Activated T-helper 9 cell treated with anti-CD3 and anti-CD28 coated beads, Interleukin-2, amount 50 U/mL, for 16 hours (primary cell): Measurements from ENCODE around the gene RASSF5.
"Not testable (repeated sequence)": the region's sequence is repeated elsewhere in the genome, so short reads cannot be mapped to it uniquely, and the experiment has no call there.

ENCODE experiments used
- DNase-seq: peaks from one replicate; pipeline ENCODE4 v3.0.0-alpha.2; 2020; ENCODE audit warnings: low read depth

The RASSF5 gene

DNA sequence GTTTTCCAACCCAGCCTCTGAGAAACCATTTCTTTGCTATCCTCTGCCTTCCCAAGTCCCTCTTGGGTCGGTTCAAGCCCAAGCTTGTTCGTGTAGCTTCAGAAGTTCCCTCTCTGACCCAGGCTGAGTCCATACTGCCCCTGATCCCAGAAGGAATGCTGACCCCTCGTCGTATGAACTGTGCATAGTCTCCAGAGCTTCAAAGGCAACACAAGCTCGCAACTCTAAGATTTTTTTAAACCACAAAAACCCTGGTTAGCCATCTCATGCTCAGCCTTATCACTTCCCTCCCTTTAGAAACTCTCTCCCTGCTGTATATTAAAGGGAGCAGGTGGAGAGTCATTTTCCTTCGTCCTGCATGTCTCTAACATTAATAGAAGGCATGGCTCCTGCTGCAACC, 81.2 kb downstream of the RASSF5 start:
- no peak for DNase-seq

DNA sequence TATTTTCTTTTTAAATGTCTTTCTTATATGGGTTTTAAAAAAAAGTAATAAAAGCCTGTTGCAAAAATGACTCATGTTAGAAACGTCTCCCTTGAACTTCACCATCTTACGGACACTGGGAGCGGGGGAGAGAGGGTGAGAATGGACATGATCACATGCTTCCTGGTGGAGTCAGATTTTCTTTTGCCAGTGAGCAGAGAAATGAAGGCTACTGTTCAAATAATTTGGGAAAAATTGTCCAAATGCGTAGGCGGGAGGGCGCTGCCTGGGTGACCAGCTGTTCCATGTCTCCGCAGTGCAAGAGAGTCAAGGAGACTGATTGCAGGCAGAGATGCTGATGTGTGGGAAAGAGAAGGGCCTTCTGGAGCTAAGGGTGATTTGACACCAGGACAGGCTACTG, 81.9 kb downstream of the RASSF5 start:
- DNase-seq = no peak

DNA sequence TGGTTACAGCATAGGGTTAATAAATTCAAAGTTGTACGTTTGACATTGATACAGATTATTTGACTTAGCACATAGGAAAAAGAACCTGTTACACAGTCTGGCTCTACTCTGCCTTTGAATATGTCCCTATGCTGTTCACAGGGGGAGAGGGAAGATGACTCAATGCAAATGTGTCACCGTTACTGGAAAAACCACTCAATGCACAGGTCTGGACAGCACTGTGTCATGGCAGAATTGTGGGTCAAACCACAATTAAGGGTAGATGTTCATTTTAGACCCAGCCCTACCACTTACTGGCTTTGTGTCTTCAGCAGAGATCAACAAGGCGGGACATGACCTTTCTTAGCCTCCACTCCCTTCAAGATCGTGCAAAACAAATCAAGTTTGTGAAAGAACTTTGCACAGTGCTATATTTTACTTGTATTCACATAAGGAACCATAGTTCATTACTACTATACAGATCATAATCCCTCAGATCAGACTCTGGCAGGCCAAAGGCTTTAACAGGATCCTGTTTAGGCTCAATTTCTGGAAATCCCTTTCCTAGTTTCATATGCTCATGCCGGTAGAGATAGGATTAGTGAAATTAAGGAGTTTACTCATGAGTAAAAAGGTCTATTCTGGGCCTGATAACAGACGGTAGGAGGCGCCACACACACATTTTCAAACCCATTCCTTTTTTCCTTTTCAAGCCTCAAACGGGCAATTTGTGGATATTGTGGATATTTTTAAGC, 82.9 kb downstream of the RASSF5 start:
- no peak for DNase-seq

DNA sequence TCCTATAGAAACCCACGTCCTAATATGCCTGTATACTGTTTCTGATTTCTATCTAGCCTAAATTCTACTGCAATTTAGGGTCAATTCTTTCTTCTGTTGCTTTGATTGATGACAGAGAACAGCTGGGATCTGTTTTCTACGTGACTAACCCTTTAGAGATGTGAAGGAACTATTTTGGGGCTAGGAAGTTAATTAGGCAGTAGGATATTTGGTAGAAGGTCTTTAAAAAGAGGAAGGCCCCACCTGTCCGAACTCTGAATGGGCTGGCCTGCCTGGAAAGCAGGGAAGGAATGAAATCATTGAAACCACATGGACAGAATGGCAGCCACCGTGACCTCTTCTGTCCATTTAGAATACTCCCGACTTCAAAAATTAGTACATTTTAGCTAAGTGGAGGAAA, 83.9 kb downstream of the RASSF5 start:
- DNase-seq = no peak

DNA sequence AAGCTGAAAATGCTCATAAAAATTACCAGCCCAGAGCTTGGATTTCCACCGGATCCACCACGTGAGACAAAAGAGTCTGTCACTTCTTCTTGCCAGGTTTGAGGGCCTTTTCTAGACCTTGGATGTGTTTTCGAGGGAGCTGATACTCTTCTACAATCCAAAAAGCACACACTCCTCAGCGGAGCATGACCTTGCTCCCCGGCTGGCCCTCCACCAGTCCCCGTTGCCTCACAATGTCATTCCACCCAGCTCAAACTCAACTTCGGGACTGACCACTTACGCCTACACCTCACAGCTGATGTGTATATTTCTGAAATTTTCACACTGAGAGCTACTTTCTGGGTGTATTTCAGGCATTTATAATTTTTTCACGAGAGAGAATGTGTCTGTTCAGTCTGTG, 84.4 kb downstream of the RASSF5 start:
- DNase-seq = no peak

DNA sequence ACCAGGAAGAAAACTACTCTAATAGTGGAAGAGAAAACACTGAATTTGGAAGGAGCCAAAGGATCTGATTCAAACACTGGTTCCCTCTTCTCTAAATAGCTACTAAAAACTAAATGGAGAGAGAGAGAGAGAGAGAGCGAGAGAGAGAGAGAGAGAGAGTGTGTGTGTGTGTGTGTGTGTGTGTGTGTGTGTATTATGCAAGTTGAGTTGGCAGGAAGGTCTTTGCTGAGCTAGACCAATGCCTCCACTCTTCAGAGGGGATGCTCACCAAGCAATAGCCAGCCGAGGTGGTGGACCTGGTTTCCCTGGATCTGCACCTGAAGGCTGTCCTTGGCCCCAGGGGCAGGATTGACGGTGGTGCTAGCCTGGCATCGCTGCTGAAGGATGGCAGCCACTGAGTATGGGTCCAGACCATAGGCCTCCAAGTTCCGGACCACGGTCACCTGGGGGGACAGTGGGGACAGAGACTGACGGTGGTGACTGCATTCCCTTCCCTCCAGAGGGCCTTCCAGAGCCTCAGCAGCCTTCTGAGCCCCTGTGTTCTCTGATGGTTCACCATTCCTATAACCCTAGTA, 86.1 kb downstream of the RASSF5 start:
- DNase-seq = no peak

DNA sequence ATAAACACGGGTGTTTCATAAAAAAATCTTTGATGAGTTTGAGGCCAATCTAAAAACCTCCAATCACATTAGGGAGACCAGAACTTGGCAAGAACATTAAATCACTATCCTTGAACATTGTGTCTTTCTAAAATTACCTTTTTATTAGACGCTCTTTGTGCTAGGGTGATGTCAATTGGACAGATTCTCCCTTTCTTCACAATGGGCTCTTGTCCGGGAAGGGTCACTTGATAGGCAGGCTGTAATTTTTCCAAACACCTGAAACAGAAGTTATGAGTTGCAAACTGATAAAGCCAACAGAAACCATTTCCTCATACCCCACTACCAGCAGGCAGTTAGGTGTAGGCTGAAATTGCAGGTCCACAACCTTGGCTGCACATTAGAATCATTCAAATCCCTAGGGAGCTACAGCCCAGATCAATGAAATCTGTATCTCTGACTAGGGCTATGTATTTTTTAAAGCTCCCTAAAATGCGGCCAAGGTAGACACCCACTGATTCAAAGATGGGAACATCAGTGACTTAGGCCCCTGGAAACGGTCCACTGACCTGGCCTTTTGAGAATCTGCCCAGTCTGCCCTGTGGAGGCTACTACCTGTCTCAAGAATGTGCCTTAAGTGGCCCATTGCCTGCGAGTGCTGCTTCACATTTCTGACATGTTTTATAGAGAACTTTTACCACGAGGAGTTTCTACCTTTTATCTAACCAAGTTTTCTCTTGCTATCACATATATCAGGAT, 88.4 kb downstream of the RASSF5 start:
- no peak for DNase-seq

DNA sequence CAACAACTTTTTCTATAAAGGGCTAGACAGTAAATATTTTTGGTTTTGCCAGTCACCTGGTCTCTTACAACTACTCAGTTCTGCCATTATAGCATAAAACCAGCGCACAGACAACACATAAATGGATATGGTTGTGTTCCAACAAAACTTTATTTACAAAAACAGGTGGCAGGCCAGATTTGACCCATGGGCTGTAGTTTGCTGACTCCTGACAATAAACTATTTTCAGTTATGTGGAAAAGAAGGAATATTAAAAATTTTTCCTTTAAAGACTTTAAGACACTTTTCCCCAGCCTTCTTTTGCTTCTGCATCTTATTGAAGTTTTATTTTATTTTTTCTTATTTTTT, 89.0 kb downstream of the RASSF5 start:
- DNase-seq = no peak

DNA sequence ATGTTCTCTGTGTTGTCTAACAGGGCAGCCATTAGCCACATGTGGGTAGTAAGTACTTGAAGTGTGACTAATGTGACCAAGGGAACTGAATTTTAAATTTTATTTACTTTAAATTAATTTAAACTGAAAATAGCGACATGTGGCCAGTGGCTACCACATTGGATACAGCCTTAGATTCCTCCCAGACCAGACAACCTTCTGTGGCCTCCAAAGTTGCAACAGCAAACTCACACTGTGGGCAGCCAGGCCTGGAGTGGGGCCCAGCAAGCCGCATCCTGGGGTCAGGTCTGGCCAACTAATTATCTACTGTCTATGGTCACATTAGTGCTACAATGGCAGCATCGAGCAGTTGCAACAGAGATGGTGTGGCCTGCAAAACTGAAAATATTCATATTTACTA, 93.2 kb downstream of the RASSF5 start:
- no peak for DNase-seq

DNA sequence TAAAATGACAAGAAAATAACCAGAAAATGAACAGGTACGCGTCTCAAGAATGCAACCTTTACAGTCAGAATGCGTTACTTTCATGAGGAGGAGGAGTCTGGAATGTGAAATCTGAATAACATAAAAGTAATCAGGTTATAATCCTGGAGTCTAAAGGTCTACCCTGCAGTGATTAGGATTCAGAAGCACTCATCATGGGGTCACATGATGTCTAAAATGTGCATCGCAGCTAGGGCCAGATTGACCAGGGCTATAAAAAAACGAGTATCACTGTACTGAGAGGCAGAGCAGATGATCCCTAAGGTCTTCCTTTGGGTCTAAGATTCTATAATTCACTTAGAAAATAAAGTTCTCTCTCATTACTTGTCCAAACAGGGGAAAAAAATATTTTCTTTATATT, 97.5 kb downstream of the RASSF5 start:
- DNase-seq = no peak

DNA sequence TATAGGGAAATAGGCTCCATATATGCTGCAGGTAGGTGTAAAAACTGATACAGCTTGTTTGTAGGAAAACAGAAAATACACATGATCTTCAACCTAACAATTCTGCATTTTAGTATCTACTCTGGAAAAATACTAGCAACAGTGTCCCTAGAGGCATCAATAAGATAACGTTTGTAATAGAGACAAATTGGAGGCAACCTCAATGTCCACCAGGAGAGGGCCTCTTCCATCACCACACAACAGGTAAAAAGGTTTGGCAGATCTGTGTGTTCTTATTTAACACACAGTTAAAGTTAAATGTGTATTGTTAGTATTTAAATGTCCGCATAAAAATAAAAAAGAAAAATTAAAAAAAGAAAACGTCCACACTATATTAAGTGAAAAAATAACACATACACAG, 99.5 kb downstream of the RASSF5 start:
- no peak for DNase-seq

DNA sequence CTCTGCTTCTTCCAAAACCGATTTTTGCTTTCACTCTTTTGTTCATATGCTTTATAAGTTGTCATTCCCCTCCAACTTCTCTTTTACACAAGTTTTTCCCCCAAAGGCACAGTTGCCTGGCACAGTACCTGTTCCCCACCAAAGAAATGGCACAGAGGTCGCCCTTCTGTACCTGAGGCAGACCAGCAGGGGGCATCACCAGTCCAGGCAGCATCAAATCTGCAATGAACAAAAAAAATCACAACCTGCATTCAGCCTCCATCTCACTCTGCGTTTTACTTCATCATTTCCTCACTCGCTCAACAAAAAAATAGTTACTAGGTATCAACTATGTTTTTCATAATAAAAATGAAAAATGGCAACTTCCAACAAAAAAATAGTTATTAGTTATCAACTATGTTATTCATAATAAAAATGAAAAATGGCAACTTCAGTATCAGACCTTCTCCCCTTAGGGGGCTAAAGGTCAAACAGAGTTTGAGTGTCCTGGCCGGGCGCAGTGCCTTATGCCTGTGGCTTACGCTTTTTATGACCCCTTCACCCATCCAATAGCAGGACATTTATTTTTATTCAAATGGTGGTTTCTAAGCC, 100.9 kb downstream of the RASSF5 start:
- DNase-seq = peak; percentile 38

DNA sequence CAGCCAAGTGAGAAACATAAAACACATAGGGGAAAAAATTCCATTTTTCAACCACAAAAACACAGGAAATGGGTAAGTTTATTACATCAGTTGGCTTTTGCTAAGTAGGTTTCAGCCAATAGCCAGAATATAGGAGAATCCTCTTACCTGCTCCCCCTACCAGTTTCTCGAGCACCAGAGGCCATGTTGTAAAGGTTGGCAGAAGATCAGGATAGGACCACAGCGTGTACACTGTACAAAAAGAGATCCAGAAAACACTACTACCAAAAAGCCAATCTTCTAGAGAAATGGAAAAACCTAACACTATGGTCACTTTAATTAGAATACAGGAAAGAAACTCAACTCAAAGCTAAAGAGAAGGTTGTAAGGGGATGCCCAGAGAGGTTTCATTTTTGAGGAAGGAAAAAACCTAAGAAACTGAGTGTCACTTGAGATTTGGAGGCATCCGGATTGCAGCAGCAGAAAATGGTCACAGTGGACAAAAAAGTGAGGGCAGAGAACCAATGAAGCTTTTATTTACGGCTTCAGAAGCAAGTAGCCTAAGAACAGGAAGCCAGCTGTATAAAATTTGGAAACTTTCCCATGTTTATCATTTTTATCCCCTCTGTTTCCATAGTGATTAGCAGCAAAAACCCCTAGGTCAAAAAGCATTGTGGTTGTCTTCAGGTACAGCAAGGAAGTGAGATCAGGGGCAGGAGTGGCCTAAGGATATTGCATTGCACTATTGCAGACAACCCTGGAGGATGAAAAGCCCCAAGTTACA, 102.1 kb downstream of the RASSF5 start:
- DNase-seq = no peak

DNA sequence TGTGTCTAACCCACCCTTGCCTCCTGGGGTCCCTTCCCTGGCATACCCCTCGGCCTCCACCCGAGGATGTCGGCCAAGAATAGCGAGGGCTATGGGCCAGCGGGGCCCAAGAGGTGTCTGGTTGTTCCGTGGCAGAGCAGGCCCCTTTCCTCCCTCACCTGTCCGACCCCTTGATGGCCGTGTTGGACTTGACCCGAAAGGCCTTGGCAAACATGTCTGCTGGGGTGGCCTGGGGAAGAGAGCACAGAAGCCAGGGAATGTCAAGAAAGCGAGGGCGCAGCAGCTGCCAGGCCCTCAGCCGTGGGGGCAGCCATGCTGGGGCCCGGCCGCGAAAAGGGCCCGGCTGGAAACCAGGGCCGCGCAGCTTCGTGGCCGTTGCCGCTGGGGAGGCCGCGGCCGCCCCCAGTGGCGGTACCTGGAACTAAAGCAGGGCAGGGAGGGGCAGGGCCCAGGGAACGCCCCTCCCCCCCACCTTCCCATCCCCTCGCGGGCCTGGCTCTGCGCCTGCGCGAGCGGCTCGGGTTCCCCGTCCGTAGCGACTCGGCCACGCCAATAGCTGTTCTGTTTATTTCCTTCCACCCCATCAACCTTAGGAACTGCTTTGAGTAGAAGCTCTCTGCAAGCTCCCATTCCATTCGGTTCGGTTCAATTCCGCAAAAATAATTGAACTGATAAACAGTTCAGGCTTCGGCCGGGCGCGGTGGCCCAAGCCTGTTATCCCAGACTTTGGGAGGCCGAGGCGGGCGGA, 105.0 kb downstream of the RASSF5 start, which contains the start of gene EIF2D:
EIF2D (minus strand) TSS at position 337 of the 748 bp plus-strand sequence; CDS start at position 214, 123 bp downstream.
- DNase-seq = peak; percentile 91

DNA sequence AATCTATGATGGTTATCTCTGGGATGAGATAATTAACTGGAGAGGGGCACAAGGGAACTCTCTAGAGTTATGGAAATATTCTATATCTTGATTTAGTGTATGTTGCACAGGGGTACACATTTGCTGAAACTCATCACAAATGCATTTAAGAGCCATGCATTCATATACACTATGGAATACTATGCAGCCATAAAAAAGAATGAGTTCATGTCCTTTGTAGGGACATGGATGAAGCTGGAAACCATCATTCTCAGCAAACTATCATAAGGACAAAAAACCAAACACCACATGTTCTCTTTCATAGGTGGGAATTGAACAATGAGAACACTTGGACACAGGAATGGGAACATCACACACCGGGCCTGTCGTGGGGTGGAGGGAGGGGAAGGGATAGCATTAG, 119.1 kb downstream of the RASSF5 start:
- not testable (repeated sequence) for DNase-seq

DNA sequence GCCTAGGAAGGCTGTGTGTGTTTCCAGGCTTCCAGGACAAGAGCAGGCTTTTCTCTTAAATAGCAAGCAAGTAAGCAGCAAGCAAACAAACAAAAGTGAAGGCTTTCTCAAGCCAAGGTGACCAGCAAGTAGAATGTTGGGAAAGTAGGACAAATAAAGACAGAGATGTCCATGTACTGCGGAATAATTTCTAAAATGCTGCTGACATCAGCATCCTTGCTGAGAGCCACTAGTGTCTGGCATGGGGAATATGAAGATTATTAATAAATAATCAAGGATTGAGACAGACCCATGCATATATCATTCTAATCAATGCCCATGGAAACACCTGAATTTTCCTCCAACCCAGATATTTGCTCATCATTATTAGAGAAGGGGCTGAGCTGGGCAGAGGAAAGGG, 121.6 kb downstream of the RASSF5 start:
- no peak for DNase-seq

DNA sequence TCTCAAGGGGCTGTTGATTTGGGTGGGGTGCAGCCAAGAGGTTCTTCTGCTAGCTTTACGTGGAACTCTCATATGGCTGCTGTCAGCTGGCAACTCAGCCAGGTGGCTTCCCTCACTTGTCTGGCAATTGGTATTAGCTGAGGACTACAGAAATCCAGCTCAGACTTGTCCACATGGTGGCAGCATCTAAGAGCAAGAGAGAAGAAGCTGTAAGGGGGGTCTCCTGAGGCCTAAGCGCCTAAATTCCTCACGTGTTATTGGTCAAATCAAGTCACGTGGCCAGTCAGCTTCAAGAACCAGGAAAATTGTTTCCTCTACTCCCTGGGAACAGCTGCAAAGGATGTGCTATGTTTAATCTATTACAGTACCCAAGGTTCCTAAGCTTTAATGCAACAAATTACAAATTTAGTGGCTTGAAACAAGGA, 123.8 kb downstream of the RASSF5 start:
- DNase-seq = no peak

DNA sequence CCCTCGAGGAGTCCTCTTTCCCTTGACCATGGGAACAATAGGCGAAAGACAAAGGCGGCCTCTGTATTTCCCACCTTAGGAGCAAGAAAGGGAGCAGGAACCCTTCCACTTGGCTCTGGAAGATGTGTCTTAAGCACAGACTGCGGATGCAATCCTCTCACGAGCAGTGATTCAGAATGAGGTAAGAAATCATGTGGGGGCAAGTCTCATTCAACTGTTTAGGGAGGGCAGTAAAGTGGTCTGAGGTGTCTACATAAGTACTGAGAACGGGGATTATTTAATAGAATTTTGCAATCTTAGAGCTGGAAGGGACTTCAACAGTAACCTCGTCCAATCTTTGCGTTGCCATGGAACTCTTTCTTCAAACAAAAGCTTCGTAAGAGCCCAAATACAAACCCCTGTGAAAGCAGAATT, 126.4 kb downstream of the RASSF5 start:
- no peak for DNase-seq

DNA sequence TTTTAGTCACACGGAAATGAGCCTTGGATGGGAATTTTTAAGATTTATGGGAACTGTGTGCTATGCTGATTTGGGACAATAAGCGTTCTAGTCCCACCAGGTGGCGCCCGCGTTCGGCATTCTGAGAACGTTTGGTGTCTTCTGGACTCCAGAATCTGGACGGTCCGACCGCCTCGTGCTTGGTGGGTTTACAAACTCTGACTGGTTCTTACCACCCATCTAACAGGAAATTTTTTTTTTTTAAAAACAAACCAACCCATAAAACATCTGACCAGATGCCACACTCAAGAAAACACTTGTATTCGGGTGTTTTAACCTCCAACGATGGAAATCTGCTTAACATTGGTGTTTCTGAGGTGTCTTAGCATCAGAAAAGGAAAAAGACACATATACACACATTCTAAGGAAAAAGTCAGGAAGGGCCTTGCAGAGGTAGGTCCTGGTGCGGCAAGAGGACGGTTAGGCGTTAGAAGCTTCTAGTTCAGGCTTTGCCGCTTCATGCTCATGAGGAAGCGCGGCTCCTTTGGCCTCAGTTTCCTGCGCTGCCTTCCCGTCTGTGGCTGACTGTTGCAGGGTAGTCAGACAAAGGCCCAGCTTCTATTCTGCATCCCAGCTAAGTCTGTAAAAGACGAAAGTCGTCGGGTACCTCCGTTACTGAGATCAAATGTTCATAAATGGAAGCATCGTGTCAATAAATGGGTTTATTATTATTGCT, 127.2 kb downstream of the RASSF5 start:
- peak; percentile 62 for DNase-seq

DNA sequence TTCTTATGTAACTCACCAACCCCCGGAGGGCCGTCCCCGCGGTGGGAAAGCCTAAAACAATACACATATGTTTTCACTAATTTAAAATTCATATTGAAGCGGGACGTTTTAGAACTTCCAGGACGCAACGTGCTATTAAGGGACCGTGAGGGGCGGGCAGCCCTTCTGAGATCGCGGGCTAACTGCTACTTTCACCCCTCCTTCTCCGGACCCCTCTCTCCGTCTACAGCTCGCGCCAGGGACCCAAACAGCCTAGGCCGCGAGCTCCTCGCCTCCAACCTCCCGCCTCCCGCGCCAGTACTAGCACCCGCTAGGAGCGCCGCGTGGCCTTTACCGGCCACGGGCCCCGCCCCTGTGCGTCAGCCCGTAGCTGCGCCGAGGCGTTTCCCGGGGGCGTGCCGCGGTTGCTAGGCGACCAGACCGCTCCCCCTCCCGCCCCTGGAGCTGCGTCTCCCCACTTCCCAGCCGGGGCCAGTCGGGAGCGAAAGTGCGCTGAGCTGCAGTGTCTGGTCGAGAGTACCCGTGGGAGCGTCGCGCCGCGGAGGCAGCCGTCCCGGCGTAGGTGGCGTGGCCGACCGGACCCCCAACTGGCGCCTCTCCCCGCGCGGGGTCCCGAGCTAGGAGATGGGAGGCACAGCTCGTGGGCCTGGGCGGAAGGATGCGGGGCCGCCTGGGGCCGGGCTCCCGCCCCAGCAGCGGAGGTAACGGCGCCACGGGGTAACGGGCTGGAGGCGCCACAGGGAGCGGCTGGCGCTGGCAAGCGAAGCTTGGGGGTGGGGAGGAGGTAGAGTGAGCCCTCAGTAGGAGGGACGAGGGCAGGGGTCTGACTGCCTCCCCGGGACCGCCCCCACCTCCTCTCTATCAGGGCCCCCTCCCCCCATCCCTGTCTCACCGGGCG, 128.0 kb downstream of the RASSF5 start, which contains the start of gene DYRK3:
DYRK3 (plus strand) TSS at position 457 of the 898 bp plus-strand sequence; CDS start at position 625, 168 bp downstream.
- peak; percentile 91 for DNase-seq
